Muscle of arm (tissue), 12 donors: ENCODE data around the gene LRRC7. TPM values are rescaled to one million over a fixed set of nuclear protein-coding genes. Genes with fewer than 3 reads are reported as not detected.
"Not testable (repeated sequence)": the region's sequence is repeated elsewhere in the genome, so short reads cannot be mapped to it uniquely, and the experiment has no call there.

ENCODE experiments used
- DNase-seq: peaks from one replicate; pipeline ENCODE4 v3.0.0-alpha.2; 2013
- polyA plus RNA-seq, 12 donors: library from polyadenylated mRNA; unstranded; fragments of 120-200 nt; gene quantifications; one replicate each; pipeline ENCODE4 v1.2.1, GENCODE V29; 2013; ENCODE audit not compliant: insufficient read length in 12 of 12

The LRRC7 gene
- polyA plus RNA-seq, 12 donors: 14.5 to 38.4 (median 28.2) TPM; not detected in 1

- DNase-seq: no peak
Observed at GRCh38 chr1:69686367-69686984, 118.8 kb downstream of the LRRC7 start.

GRCh38 chr1:69688193-69688592 is 120.5 kb downstream of the LRRC7 start:
- no peak for DNase-seq

- DNase-seq: no peak
Observed at GRCh38 chr1:69691179-69691578, 123.5 kb downstream of the LRRC7 start.

- DNase-seq: no peak
Observed at GRCh38 chr1:69693921-69694675, 126.4 kb downstream of the LRRC7 start.

- no peak for DNase-seq
Observed at GRCh38 chr1:69697340-69697739, 129.6 kb downstream of the LRRC7 start.

GRCh38 chr1:69700770-69701169 is 133.0 kb downstream of the LRRC7 start:
- DNase-seq: no peak

- no peak for DNase-seq
Observed at GRCh38 chr1:69702085-69702484, 134.4 kb downstream of the LRRC7 start.

GRCh38 chr1:69706473-69706872 is 138.8 kb downstream of the LRRC7 start:
- DNase-seq: no peak

- no peak for DNase-seq
Observed at GRCh38 chr1:69707103-69707502, 139.4 kb downstream of the LRRC7 start.

- peak; percentile 4 for DNase-seq
Observed at GRCh38 chr1:69710484-69711189, 142.9 kb downstream of the LRRC7 start.

- peak; percentile 11 for DNase-seq
Observed at GRCh38 chr1:69711190-69711930, 143.6 kb downstream of the LRRC7 start.

GRCh38 chr1:69717834-69718233 is 150.1 kb downstream of the LRRC7 start:
- not testable (repeated sequence) for DNase-seq

- DNase-seq: no peak
Observed at GRCh38 chr1:69728206-69728605, 160.5 kb downstream of the LRRC7 start.

- DNase-seq: no peak
Observed at GRCh38 chr1:69733061-69733460, 165.3 kb downstream of the LRRC7 start.

GRCh38 chr1:69737527-69738185 is 169.9 kb downstream of the LRRC7 start:
- peak; percentile 67 for DNase-seq

GRCh38 chr1:69738458-69739250 is 170.9 kb downstream of the LRRC7 start:
- peak; percentile 18 for DNase-seq

GRCh38 chr1:69739251-69739605 is 171.5 kb downstream of the LRRC7 start:
- peak; percentile 9 for DNase-seq

GRCh38 chr1:69743146-69743545 is 175.4 kb downstream of the LRRC7 start:
- DNase-seq: no peak

GRCh38 chr1:69744381-69744780 is 176.7 kb downstream of the LRRC7 start:
- no peak for DNase-seq

- no peak for DNase-seq
Observed at GRCh38 chr1:69747207-69747606, 179.5 kb downstream of the LRRC7 start.

- DNase-seq: no peak
Observed at GRCh38 chr1:69750638-69751037, 182.9 kb downstream of the LRRC7 start.
